Smooth muscle cell (in vitro differentiated cells): ENCODE results near the gene DIRAS3. TPM values are rescaled to one million over a fixed set of nuclear protein-coding genes. Genes with fewer than 3 reads are reported as not detected.
A peak's percentile ranks its signal among the peaks of the same experiment; 100 is the strongest.
"Not testable (repeated sequence)": the region's sequence is repeated elsewhere in the genome, so short reads cannot be mapped to it uniquely, and the experiment has no call there.

Source experiments
- DNase-seq: peaks from one replicate; lab custom pipeline; 2025; ENCODE audit not compliant: unreplicated experiment; lab: John Stamatoyannopoulos, UW
- H2AFZ ChIP-seq: fragments of 200-600 bp; sonication (generic); 2 replicates; pipeline ENCODE4 v1.6.0; 2016; ENCODE audit warnings: antibody characterized with exemption, low read depth, mild to moderate bottlenecking
- H3F3A ChIP-seq: fragments of 200-600 bp; sonication (generic); 2 replicates; pipeline ENCODE4 v1.6.0; 2017; ENCODE audit warnings: antibody characterized with exemption, low read depth
- H3K27ac ChIP-seq: fragments of 200-600 bp; sonication (generic); 2 replicates; pipeline ENCODE4 v1.5.1; 2016; ENCODE audit warnings: low read depth, mild to moderate bottlenecking
- H3K27me3 ChIP-seq: fragments of 200-600 bp; sonication (generic); 2 replicates; pipeline ENCODE4 v1.6.1; 2016; ENCODE audit warnings: low read depth, mild to moderate bottlenecking
- H3K36me3 ChIP-seq: fragments of 200-600 bp; sonication (generic); 2 replicates; pipeline ENCODE4 v1.5.1; 2016; ENCODE audit warnings: low read depth
- H3K4me1 ChIP-seq: fragments of 200-600 bp; sonication (generic); 2 replicates; pipeline ENCODE4 v1.5.1; 2016; ENCODE audit warnings: low read depth
- H3K4me2 ChIP-seq: fragments of 200-600 bp; sonication (generic); 2 replicates; pipeline ENCODE4 v1.6.0; 2016; ENCODE audit warnings: mild to moderate bottlenecking
- H3K4me3 ChIP-seq: fragments of 200-600 bp; sonication (generic); 2 replicates; pipeline ENCODE4 v1.5.1; 2016; ENCODE audit warnings: mild to moderate bottlenecking
- H3K79me2 ChIP-seq: fragments of 200-600 bp; sonication (generic); 2 replicates; pipeline ENCODE4 v1.6.0; 2016; ENCODE audit warnings: low read depth, mild to moderate bottlenecking
- H3K9ac ChIP-seq: fragments of 200-600 bp; sonication (generic); 2 replicates; pipeline ENCODE4 v1.6.0; 2016; ENCODE audit warnings: low read depth
- H3K9me3 ChIP-seq: fragments of 200-600 bp; sonication (generic); replicated peaks from 2 replicates; pipeline ENCODE4 v1.5.1; 2016; ENCODE audit warnings: low read depth
- H4K20me1 ChIP-seq: fragments of 200-600 bp; sonication (generic); 2 replicates; pipeline ENCODE4 v1.6.0; 2016; ENCODE audit warnings: low read depth
- CTCF ChIP-seq: fragments of 200-600 bp; sonication (generic); IDR thresholded peaks from 2 replicates; pipeline ENCODE4 v1.5.1; 2017; ENCODE audit warnings: borderline replicate concordance, mild to moderate bottlenecking, antibody characterized with exemption; ENCODE audit not compliant: insufficient read depth, poor library complexity, severe bottlenecking
- WGBS: methylation state at CpG from one replicate; pipeline ENCODE4 v1.1.7; 2016; ENCODE audit warnings: low lambda C conversion rate; 5-methylcytosine and 5-hydroxymethylcytosine counted together
- polyA plus RNA-seq: library from polyadenylated mRNA; unstranded; fragments of >200 nt; fragmentation: Nextera tagmentation; extraction: Ambion mirVana; gene quantifications from 2 replicates; pipeline ENCODE4 v1.2.1, GENCODE V29; 2016
- total RNA-seq: library from RNA; depleted of rRNA; stranded (reverse); fragments of >200 nt; gene quantifications from 2 replicates; pipeline ENCODE4 v1.2.3, GENCODE V29; 2014

The DIRAS3 gene
- total and polyA plus RNA-seq, 2 experiments from 2014 or later: 1.1 to 6.0 TPM

DNA sequence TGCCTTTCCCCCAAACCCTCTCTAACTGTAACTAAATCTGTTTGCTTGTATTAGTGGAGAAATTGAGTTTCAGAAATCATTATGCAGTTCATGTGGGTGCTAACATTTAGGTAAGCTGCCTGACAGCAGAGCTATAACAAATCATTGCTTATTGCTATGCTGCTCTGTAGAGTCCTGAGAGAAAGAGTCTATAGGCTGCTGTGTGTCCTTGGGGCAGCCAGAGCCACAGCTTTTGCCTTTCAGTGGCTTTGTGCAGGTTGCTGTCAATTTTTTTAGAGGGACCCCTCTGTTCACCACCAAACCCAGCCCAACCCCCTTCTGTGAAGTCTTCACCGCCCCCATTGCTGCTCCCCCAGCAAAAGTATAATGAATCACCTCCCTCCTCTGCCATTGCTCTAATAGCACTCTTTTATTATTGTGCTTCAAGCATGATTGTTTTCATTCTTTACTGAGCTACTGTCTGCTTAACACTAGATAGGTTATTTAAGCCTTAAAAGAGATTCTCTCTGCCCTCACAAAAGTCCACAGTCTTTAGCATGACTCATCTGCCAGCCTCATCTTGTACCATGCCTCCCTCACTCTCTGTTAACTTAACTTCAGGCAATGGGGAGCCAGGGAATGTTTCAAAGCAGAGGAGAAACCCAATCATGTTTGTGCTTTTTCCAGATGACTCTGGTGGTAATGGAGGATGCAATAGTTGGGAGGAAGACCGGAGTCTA lies 38.6 kb downstream of the DIRAS3 start:
- no peak overlapping the region for H3K4me3 ChIP-seq
- no peak overlapping the region for H2AFZ ChIP-seq
- WGBS: 59% methylated on average over 2 of the region's 2 CpGs
- no peaks in the 10 kb centered on the region for H3K79me2 ChIP-seq
- peak overlapping the region; percentile 8 for H3K4me2 ChIP-seq
- H3F3A ChIP-seq: peaks cover 10% of the 10 kb centered on the region
- no peak overlapping the region for H3K9ac ChIP-seq
- no peaks in the 10 kb centered on the region for H4K20me1 ChIP-seq
- peaks cover 20% of the 10 kb centered on the region for H3K4me1 ChIP-seq
- H3K36me3 ChIP-seq: no peaks in the 10 kb centered on the region
- no peak overlapping the region for H3K27ac ChIP-seq
- no peak for TF ChIP-seq CTCF
- no peaks in the 10 kb centered on the region for H3K9me3 ChIP-seq
- no peak for DNase-seq
- H3K27me3 ChIP-seq: no peaks in the 10 kb centered on the region

GRCh38 chr1:68010543-68010942 lies 39.9 kb downstream of the DIRAS3 start:
- Histone ChIP-seq H3K4me2 (no peak overlapping the region), H3K9ac (no peak overlapping the region), H3K36me3 (no peaks in the 10 kb centered on the region), H2AFZ (no peak overlapping the region), H3K27me3 (no peaks in the 10 kb centered on the region), H3K9me3 (no peaks in the 10 kb centered on the region), H3K4me3 (no peak overlapping the region), H4K20me1 (no peaks in the 10 kb centered on the region), H3K79me2 (no peaks in the 10 kb centered on the region), H3K4me1 (peaks cover 7% of the 10 kb centered on the region), H3F3A (peaks cover 10% of the 10 kb centered on the region), H3K27ac (no peak overlapping the region)
- no peak for TF ChIP-seq CTCF
- 24% methylated on average over 4 of the region's 4 CpGs for WGBS
- no peak for DNase-seq

- H2AFZ ChIP-seq: no peak overlapping the region
- DNase-seq: no peak
- H3K9me3 ChIP-seq: no peaks in the 10 kb centered on the region
- peaks cover 10% of the 10 kb centered on the region for H3F3A ChIP-seq
- peak; percentile 30 for TF ChIP-seq CTCF
- no peaks in the 10 kb centered on the region for H3K36me3 ChIP-seq
- no peaks in the 10 kb centered on the region for H4K20me1 ChIP-seq
- H3K27ac ChIP-seq: no peak overlapping the region
- H3K4me2 ChIP-seq: no peak overlapping the region
- no peaks in the 10 kb centered on the region for H3K27me3 ChIP-seq
- H3K9ac ChIP-seq: no peak overlapping the region
- H3K4me3 ChIP-seq: no peak overlapping the region
- H3K79me2 ChIP-seq: no peaks in the 10 kb centered on the region
- peaks cover 5% of the 10 kb centered on the region for H3K4me1 ChIP-seq
These were observed 40.3 kb downstream of the DIRAS3 start for GRCh38 chr1:68010090-68010489.

DNA sequence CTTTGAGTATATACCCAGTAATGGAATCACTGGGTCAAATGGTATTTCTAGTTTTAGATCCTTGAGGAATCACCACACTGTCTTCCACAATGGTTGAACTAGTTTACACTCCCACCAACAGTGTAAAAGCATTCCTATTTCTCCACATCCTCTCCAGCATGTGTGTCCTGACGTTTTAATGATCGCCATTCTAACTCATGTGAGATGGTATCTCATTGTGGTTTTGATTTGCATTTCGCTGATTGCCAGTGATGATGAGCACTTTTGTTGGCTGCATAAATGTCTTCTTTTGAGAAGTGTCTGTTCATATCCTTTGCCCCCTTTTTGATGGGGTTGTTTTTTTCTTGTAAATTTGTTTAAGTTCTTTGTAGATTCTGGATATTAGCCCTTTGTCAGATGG lies 46.8 kb downstream of the DIRAS3 start:
- not testable (repeated sequence) for H3F3A ChIP-seq, H3K9me3 ChIP-seq, H3K79me2 ChIP-seq, H3K9ac ChIP-seq, H3K36me3 ChIP-seq, H3K27me3 ChIP-seq, H2AFZ ChIP-seq, DNase-seq, H3K4me1 ChIP-seq, H3K4me2 ChIP-seq, H3K4me3 ChIP-seq, H4K20me1 ChIP-seq, H3K27ac ChIP-seq
- WGBS: 75% methylated on average over 3 of the region's 3 CpGs
